Uterus (tissue), 4 donors: ENCODE data around the gene NEK6. TPM values are rescaled to one million over a fixed set of nuclear protein-coding genes. Genes with fewer than 3 reads are reported as not detected.

Experiments used
- DNase-seq, 2 donors: peaks; one replicate each; pipeline ENCODE4 v3.0.0-alpha.2; 2019 to 2020
- H3K27ac ChIP-seq, 2 donors: fragments of 200-600 bp; sonication (generic); 1 replicate in 1 of 2; 2 replicates in 1 of 2; pipeline ENCODE4 v1.5.1; 2016 to 2018
- H3K27me3 ChIP-seq, 2 donors: fragments of 200-600 bp; sonication (generic); one replicate each; pipeline ENCODE4 v1.5.1; 2018 to 2019; ENCODE audit warnings: control low read depth in 1 of 2
- H3K36me3 ChIP-seq, 2 donors: fragments of 200-600 bp; sonication (generic); one replicate each; pipeline ENCODE4 v1.5.1; 2019; ENCODE audit warnings: control low read depth in 1 of 2
- H3K4me1 ChIP-seq, 2 donors: fragments of 200-600 bp; sonication (generic); one replicate each; pipeline ENCODE4 v1.5.1; 2018 to 2019; ENCODE audit warnings: control low read depth in 1 of 2
- H3K4me3 ChIP-seq, 2 donors: fragments of 200-600 bp; sonication (generic); 1 replicate in 1 of 2; 2 replicates in 1 of 2; pipeline ENCODE4 v1.5.1; 2018 to 2019; ENCODE audit warnings: mild to moderate bottlenecking in 1 of 2
- H3K9me3 ChIP-seq, 2 donors: fragments of 200-600 bp; sonication (generic); one replicate each; pipeline ENCODE4 v1.5.1; 2019; ENCODE audit warnings: control low read depth in 1 of 2
- POLR2A ChIP-seq, 2 donors: fragments of 450-650 bp; IDR thresholded peaks; one replicate each; pipeline ENCODE4 v1.6.1; 2016; ENCODE audit warnings: antibody characterized with exemption in 2 of 2, mild to moderate bottlenecking in 1 of 2, moderate library complexity in 1 of 2
- intact Hi-C: fragments of 100-400 bp; cut with DNase I; formaldehyde crosslinking; loops from one replicate; pipeline ENCODE4 v1.15.1; 2023; ENCODE audit warnings: low total_unique reads
- total RNA-seq, 4 donors: library from RNA; depleted of rRNA in 3 of 4; stranded (reverse); fragments of >200 nt in 3 of 4; gene quantifications; one replicate each; pipeline versions ENCODE4 v1.1.0 to v1.2.4, GENCODE V29; 2014 to 2023
- TF ChIP-seq, protein P1 (sequence below), 4 experiments: fragments of 200-600 bp in 2 of 4; fragments of 450-650 bp in 2 of 4; sonication (generic) in 2 of 4; IDR thresholded peaks; one replicate each; pipeline ENCODE4 v1.5.1; 2016 to 2019; ENCODE audit warnings: antibody characterized with exemption in 4 of 4, mild to moderate bottlenecking in 2 of 4, moderate library complexity in 1 of 4
- donor health status: DM: yes; HTN: yes; CAD: no.

NEK6 gene
- total RNA-seq, 4 donors from 2014 or later: 6.1 to 38.5 (median 34.7) TPM

- no peaks in the 10 kb centered on the region for H3K9me3 ChIP-seq
- no peak overlapping the region for H3K4me3 ChIP-seq
- no peak for TF ChIP-seq POLR2A (IDR thresholded peaks at IDR 0.05)
- TF ChIP-seq, protein P1, sequence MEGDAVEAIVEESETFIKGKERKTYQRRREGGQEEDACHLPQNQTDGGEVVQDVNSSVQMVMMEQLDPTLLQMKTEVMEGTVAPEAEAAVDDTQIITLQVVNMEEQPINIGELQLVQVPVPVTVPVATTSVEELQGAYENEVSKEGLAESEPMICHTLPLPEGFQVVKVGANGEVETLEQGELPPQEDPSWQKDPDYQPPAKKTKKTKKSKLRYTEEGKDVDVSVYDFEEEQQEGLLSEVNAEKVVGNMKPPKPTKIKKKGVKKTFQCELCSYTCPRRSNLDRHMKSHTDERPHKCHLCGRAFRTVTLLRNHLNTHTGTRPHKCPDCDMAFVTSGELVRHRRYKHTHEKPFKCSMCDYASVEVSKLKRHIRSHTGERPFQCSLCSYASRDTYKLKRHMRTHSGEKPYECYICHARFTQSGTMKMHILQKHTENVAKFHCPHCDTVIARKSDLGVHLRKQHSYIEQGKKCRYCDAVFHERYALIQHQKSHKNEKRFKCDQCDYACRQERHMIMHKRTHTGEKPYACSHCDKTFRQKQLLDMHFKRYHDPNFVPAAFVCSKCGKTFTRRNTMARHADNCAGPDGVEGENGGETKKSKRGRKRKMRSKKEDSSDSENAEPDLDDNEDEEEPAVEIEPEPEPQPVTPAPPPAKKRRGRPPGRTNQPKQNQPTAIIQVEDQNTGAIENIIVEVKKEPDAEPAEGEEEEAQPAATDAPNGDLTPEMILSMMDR (IDR thresholded peaks at IDR 0.05): no peak
- H3K27ac ChIP-seq: peak overlapping the region; percentile 86 to 88
- H3K4me1 ChIP-seq: peaks cover 0 to 29% of the 10 kb centered on the region in 2 donors
- H3K27me3 ChIP-seq: no peaks in the 10 kb centered on the region
- DNase-seq: peak in 1 of 2 donors; percentile 39
- intact Hi-C loops: no loop called here
- H3K36me3 ChIP-seq: no peaks in the 10 kb centered on the region
Observed at GRCh38 chr9:124286292-124286931, 28.7 kb downstream of the NEK6 start.

DNA sequence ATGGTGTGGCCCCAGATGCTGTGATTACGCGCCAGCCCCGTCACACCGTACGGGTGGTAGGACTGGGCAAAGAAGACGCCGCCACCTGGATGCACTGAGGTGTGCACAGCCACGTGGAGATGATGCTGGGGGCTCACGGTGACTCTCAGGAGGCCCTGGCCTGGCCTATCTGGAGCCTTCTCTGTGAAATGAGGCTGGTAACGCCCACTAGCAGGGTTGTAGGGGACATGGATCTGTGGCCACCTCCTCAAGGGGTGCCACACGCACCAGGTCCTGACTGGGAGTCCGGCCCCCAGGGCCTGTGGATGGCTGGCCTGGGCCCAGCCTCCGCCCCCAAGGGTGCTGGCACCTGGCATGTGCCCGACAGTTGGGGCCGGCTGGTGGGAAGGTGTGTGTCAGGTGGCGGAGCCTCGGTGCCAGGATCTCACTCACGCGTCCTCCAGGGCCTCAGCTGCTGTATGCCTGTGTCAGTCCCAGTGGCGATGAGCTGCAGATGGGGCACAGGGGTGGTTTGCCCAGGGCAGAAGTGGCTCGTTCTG, 32.4 kb downstream of the NEK6 start:
- H3K27ac ChIP-seq: no peak overlapping the region
- DNase-seq: no peak
- intact Hi-C loops: no loop called here

DNA sequence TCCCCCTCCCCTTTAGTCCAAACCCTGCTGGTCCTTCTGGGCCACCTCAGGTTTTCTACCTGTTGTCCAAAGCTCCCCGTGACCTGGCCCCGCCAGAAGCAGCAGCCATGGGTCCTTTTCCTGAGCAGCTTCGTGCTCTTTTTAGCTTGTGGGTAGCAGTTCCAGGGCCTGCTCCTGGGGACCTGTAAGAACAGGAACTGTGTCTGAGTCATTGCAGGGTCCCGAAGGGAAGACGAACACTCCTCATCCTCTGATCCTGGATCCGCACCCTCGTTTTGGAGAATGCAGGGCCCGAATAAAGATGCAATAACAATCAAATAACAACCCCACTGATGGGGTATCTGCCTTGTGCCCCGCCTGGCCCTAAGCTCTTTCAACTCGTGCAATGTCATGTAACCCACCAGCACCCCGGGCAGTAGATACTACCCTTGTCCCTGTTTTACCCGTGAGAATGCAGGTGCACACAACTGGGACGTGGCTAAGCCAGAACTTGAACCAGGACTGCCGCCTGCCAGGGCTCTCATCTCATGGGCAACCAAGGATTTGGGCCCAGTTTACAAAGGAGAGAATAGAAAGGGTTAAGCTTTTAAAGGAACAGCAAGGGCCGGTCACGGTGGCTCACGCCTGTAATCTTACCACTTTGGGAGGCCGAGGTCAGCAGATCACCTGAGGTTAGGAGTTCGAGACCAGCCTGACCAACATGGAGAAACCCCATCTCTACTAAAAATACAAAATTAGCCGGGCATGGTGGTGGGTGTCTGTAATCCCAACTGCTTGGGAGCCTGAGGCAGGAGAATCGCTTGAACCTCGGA, 33.2 kb downstream of the NEK6 start:
- peaks cover 0 to 17% of the 10 kb centered on the region in 2 donors for H3K4me1 ChIP-seq
- no peak for DNase-seq
- H3K27ac ChIP-seq: no peak overlapping the region
- TF ChIP-seq POLR2A (IDR thresholded peaks at IDR 0.05): no peak
- TF ChIP-seq, protein P1 (IDR thresholded peaks at IDR 0.05): no peak
- no peaks in the 10 kb centered on the region for H3K9me3 ChIP-seq
- H3K27me3 ChIP-seq: no peaks in the 10 kb centered on the region
- no peak overlapping the region for H3K4me3 ChIP-seq
- intact Hi-C loops: no loop called here
- no peaks in the 10 kb centered on the region for H3K36me3 ChIP-seq

More for the DNA sequence above, 32.4 kb downstream of the NEK6 start:
- H3K27me3 ChIP-seq: no peaks in the 10 kb centered on the region
- H3K36me3 ChIP-seq: no peaks in the 10 kb centered on the region
- peaks cover 0 to 24% of the 10 kb centered on the region in 2 donors for H3K4me1 ChIP-seq
- no peak for TF ChIP-seq POLR2A (IDR thresholded peaks at IDR 0.05)
- TF ChIP-seq, protein P1 (IDR thresholded peaks at IDR 0.05): no peak
- no peaks in the 10 kb centered on the region for H3K9me3 ChIP-seq
- no peak overlapping the region for H3K4me3 ChIP-seq

DNA sequence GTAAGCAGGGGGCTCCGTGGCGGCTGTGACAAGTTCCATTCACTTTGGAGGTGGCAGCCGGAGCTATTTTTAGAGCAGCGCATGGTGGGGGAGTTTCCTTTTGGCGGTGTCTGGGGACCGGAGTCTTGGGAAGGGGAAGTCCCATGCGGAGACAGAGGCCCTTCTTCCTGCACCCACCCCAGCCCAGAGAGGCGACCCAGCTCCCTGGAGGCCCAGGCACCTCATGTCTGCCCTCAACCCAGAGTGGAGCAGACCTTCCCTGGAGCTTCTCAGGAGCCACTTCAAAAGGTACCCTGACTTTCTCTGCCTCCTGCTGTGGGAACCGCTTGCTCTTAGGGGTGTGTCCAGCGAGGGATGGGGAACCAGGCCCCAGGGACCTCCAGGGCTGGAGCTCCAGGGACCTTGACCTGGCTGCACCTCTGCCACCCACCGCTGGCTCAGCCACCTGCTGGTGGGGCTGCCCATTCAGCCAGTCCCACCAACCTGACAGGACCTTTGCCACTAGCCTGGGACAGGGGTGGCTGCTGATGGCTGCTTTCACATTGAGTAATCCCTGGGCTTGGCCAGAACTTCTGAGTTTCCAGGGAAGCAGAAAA, 34.1 kb downstream of the NEK6 start:
- Histone ChIP-seq H3K4me3 (no peak overlapping the region), H3K4me1 (peaks cover 0 to 13% of the 10 kb centered on the region in 2 donors), H3K9me3 (no peaks in the 10 kb centered on the region), H3K27ac (no peak overlapping the region), H3K27me3 (no peaks in the 10 kb centered on the region), H3K36me3 (no peaks in the 10 kb centered on the region)
- no peak for TF ChIP-seq POLR2A (IDR thresholded peaks at IDR 0.05)
- TF ChIP-seq, protein P1 (IDR thresholded peaks at IDR 0.05): no peak
- intact Hi-C loops: no loop called here
- DNase-seq: no peak
